Activated naive CD4-positive, alpha-beta T cell treated with anti-CD3 and anti-CD28 coated beads for 36 hours (primary cell): ENCODE data around the gene RGL2. TPM values are rescaled to one million over a fixed set of nuclear protein-coding genes. Genes with fewer than 3 reads are reported as not detected.

ENCODE experiments used
- CTCF ChIA-PET: fragments of 350-600 bp; sonication (Branson Sonifier 250); formaldehyde crosslinking; loops from one replicate; lab custom pipeline; 2021; ENCODE audit warnings: antibody characterized with exemption; lab: Charles Lee
- DNase-seq: peaks from one replicate; pipeline ENCODE4 v3.0.0-alpha.2; 2020
- H3K27ac Mint-ChIP-seq: one replicate; pipeline ENCODE4 v1.8.0; 2021; ENCODE audit warnings: mild to moderate bottlenecking, mixed read lengths
- H3K27me3 Mint-ChIP-seq: one replicate; pipeline ENCODE4 v1.8.0; 2021; ENCODE audit warnings: low read depth, mixed read lengths
- H3K36me3 Mint-ChIP-seq: one replicate; pipeline ENCODE4 v1.8.0; 2021; ENCODE audit warnings: low read depth, mixed read lengths
- H3K4me1 Mint-ChIP-seq: one replicate; pipeline ENCODE4 v1.8.0; 2021; ENCODE audit warnings: low read depth, mixed read lengths
- H3K4me3 Mint-ChIP-seq: one replicate; pipeline ENCODE4 v1.8.0; 2021; ENCODE audit warnings: mild to moderate bottlenecking, moderate library complexity, mixed read lengths
- H3K9me3 Mint-ChIP-seq: one replicate; pipeline ENCODE4 v1.8.0; 2021; ENCODE audit warnings: mixed read lengths
- intact Hi-C: fragments of 100-400 bp; cut with micrococcal nuclease; formaldehyde crosslinking; loops from one replicate; pipeline ENCODE4 v1.15.1; 2023
- microRNA-seq: library from miRNA; unstranded; fragments of <30 nt; microRNA quantifications from one replicate; pipeline ENCODE4 v1.2.0, GENCODE V29; 2022; ENCODE audit warnings: borderline microRNAs expressed, borderline replicate concordance
- total RNA-seq, 2 experiments: library from RNA; stranded (reverse); gene quantifications; one replicate each; pipeline ENCODE4 v1.2.3, GENCODE V29; 2021

RGL2 gene
- total RNA-seq, 2 experiments from 2014 or later: 23.8 to 27.8 TPM

GRCh38 chr6:33241968-33242367 is 56.8 kb downstream of the RGL2 start:
- CTCF ChIA-PET: no interaction called here
- H3K4me1 Mint-ChIP-seq: peaks cover 14% of the 10 kb centered on the region
- H3K4me3 Mint-ChIP-seq: no peak overlapping the region
- H3K36me3 Mint-ChIP-seq: no peaks in the 10 kb centered on the region
- no peak for DNase-seq
- H3K27me3 Mint-ChIP-seq: peaks cover 3% of the 10 kb centered on the region
- H3K9me3 Mint-ChIP-seq: no peaks in the 10 kb centered on the region
- H3K27ac Mint-ChIP-seq: no peak overlapping the region
- intact Hi-C loops: loop anchor here (1.0 kb wide), 1 partner anchor 37 kb away; no protein-coding TSS in a partner anchor

Small RNAs within 50 kb of the gene (microRNA-seq; reads per million reads assigned to microRNA genes)
- gene MIR6834: not detected
- not detected for gene MIR6873

Other genes with a start within 250 kb of the RGL2 start
- 10 to 100 TPM; 12.1 to 15.3 TPM for gene HLA-DPA1, start 225.3 kb downstream of the RGL2 start, total RNA-seq
- 1 to 10 TPM; 2.8 to 4.0 TPM for gene HLA-DPB1, start 223.0 kb downstream of the RGL2 start, total RNA-seq
- gene COL11A2, start 106.5 kb downstream of the RGL2 start, total RNA-seq: 1 to 10 TPM in 1 of 2 experiments, under 1 TPM in 1; 0.88 to 1.4 TPM
- 10 to 100 TPM; 50.4 to 50.6 TPM for gene RXRB, start 98.3 kb downstream of the RGL2 start, total RNA-seq
- 10 to 100 TPM; 35.9 to 39.5 TPM for gene SLC39A7, start 98.1 kb downstream of the RGL2 start, total RNA-seq
- gene HSD17B8, start 94.3 kb downstream of the RGL2 start, total RNA-seq: 10 to 100 TPM; 31.3 to 33.5 TPM
- 10 to 100 TPM; 17.1 to 18.2 TPM for gene RING1, start 90.4 kb downstream of the RGL2 start, total RNA-seq
- 10 to 100 TPM; 30.3 to 31.0 TPM for gene VPS52, start 27.1 kb downstream of the RGL2 start, total RNA-seq
- gene RPS18, start 26.9 kb downstream of the RGL2 start, total RNA-seq: 1,000 to 10,000 TPM; 5,497 to 5,551 TPM
- 1 to 10 TPM; 4.4 TPM for gene B3GALT4, start 21.8 kb downstream of the RGL2 start, total RNA-seq
- gene WDR46, start 9.7 kb downstream of the RGL2 start, total RNA-seq: 10 to 100 TPM; 42.5 to 42.9 TPM
- 10 to 100 TPM; 67.9 to 81.3 TPM for gene PFDN6, start 9.3 kb downstream of the RGL2 start, total RNA-seq
- gene TAPBP, start 15.1 kb upstream of the RGL2 start, total RNA-seq: 100 to 1,000 TPM; 184 TPM
- 1 to 10 TPM; 8.8 to 9.0 TPM for gene ZBTB22, start 18.8 kb upstream of the RGL2 start, total RNA-seq
- 10 to 100 TPM; 48.1 to 55.1 TPM for gene DAXX, start 24.0 kb upstream of the RGL2 start, total RNA-seq
- gene KIFC1, start 92.9 kb upstream of the RGL2 start, total RNA-seq: 100 to 1,000 TPM; 107 TPM
- gene PHF1, start 112.1 kb upstream of the RGL2 start, total RNA-seq: 10 to 100 TPM; 31.0 to 32.3 TPM
- gene CUTA, start 119.2 kb upstream of the RGL2 start, total RNA-seq: 100 to 1,000 TPM; 163 to 181 TPM
- 10 to 100 TPM; 35.1 to 42.2 TPM for gene SYNGAP1, start 121.1 kb upstream of the RGL2 start, total RNA-seq
- 1 to 10 TPM; 5.0 to 6.5 TPM for gene ZBTB9, start 155.6 kb upstream of the RGL2 start, total RNA-seq